GM23338 (cell line): Measurements from ENCODE around the gene OR52I1. TPM values are rescaled to one million over a fixed set of nuclear protein-coding genes. Genes with fewer than 3 reads are reported as not detected.

Experiments used
- ATAC-seq: fragments of 200-7000 bp; cut with Tn5 transposase; 3 replicates; pipeline ENCODE4 v1.9.1; 2020
- DNase-seq: peaks from one replicate; pipeline ENCODE4 v3.0.0-alpha.2; 2015; ENCODE audit warnings: low spot score
- H2AFZ ChIP-seq: fragments of 200-600 bp; sonication (generic); 2 replicates; pipeline ENCODE4 v1.8.0; 2016; ENCODE audit warnings: antibody characterized with exemption, mild to moderate bottlenecking, moderate library complexity
- H3F3A ChIP-seq: fragments of 200-600 bp; sonication (generic); replicated peaks from 2 replicates; pipeline ENCODE4 v1.8.0; 2017; ENCODE audit warnings: antibody characterized with exemption, mixed run types, low read depth
- H3K27ac ChIP-seq: fragments of 200-600 bp; sonication (generic); 2 replicates; pipeline ENCODE4 v1.6.1; 2016; ENCODE audit warnings: low read depth
- H3K27me3 ChIP-seq: fragments of 200-600 bp; sonication (generic); 2 replicates; pipeline ENCODE4 v1.8.0; 2016; ENCODE audit warnings: mild to moderate bottlenecking, mixed run types, moderate library complexity; ENCODE audit not compliant: insufficient read depth
- H3K36me3 ChIP-seq: fragments of 200-600 bp; sonication (generic); 2 replicates; pipeline ENCODE4 v1.8.0; 2016; ENCODE audit warnings: mild to moderate bottlenecking; ENCODE audit not compliant: insufficient read depth
- H3K4me1 ChIP-seq: fragments of 200-600 bp; sonication (generic); 2 replicates; pipeline ENCODE4 v1.8.0; 2016; ENCODE audit warnings: mild to moderate bottlenecking, moderate library complexity; ENCODE audit not compliant: insufficient read depth
- H3K4me2 ChIP-seq: fragments of 200-600 bp; sonication (generic); 2 replicates; pipeline ENCODE4 v1.7.1; 2017; ENCODE audit warnings: mixed run types
- H3K4me3 ChIP-seq: fragments of 200-600 bp; sonication (generic); 2 replicates; pipeline ENCODE4 v1.6.1; 2016; ENCODE audit warnings: mixed run types
- H3K79me2 ChIP-seq: fragments of 200-600 bp; sonication (generic); replicated peaks from 2 replicates; pipeline ENCODE4 v1.8.0; 2017; ENCODE audit warnings: mild to moderate bottlenecking; ENCODE audit not compliant: insufficient read depth
- H3K9me2 ChIP-seq: fragments of 200-600 bp; sonication (generic); 2 replicates; pipeline ENCODE4 v1.8.0; 2017; ENCODE audit not compliant: insufficient read depth
- H4K20me1 ChIP-seq: fragments of 200-600 bp; sonication (generic); replicated peaks from 2 replicates; pipeline ENCODE4 v1.8.0; 2017; ENCODE audit warnings: mild to moderate bottlenecking; ENCODE audit not compliant: insufficient read depth
- H3K27ac Mint-ChIP-seq: 2 replicates; pipeline ENCODE4 v1.8.0; 2020; ENCODE audit warnings: inconsistent platforms, mild to moderate bottlenecking, moderate library complexity, mixed read lengths
- H3K27me3 Mint-ChIP-seq: 3 replicates; pipeline ENCODE4 v1.8.0; 2022; ENCODE audit warnings: low read depth, mild to moderate bottlenecking, moderate library complexity, mixed read lengths, inconsistent platforms; ENCODE audit not compliant: insufficient read depth, poor library complexity
- H3K36me3 Mint-ChIP-seq: 3 replicates; pipeline ENCODE4 v1.8.0; 2021; ENCODE audit warnings: low read depth, mild to moderate bottlenecking, inconsistent platforms, moderate library complexity, mixed read lengths
- H3K4me1 Mint-ChIP-seq: 3 replicates; pipeline ENCODE4 v1.8.0; 2020; ENCODE audit warnings: mild to moderate bottlenecking, inconsistent platforms, mixed read lengths
- H3K4me3 Mint-ChIP-seq: 3 replicates; pipeline ENCODE4 v1.8.0; 2021; ENCODE audit warnings: moderate library complexity, mild to moderate bottlenecking, inconsistent platforms, mixed read lengths
- H3K9me3 Mint-ChIP-seq: 3 replicates; pipeline ENCODE4 v1.8.0; 2020; ENCODE audit warnings: moderate library complexity, mild to moderate bottlenecking, inconsistent platforms, mixed read lengths
- EZH2 ChIP-seq: fragments of 200-600 bp; sonication (generic); IDR thresholded peaks from one replicate; pipeline ENCODE4 v1.8.0; 2017; ENCODE audit warnings: antibody characterized with exemption, mild to moderate bottlenecking, low read depth; ENCODE audit not compliant: unreplicated experiment
- EZH2phosphoT487 ChIP-seq: fragments of 200-600 bp; sonication (generic); IDR thresholded peaks from one replicate; pipeline ENCODE4 v1.8.1; 2018; ENCODE audit warnings: antibody characterized with exemption; ENCODE audit not compliant: unreplicated experiment
- POLR2AphosphoS5 ChIP-seq: IDR thresholded peaks from 2 replicates; pipeline ENCODE4 v1.6.1; 2016; ENCODE audit warnings: antibody characterized with exemption, low read depth
- ZNF114 ChIP-seq: fragments of 250-450 bp; sonication (Bioruptor Pico); IDR thresholded peaks from 2 replicates; pipeline ENCODE4 v1.5.0; 2020; ENCODE audit warnings: mild to moderate bottlenecking, moderate library complexity
- ZNF331 ChIP-seq: fragments of 250-450 bp; sonication (Bioruptor Pico); IDR thresholded peaks from 2 replicates; pipeline ENCODE4 v1.5.0; 2020; ENCODE audit warnings: low read depth, mild to moderate bottlenecking, moderate library complexity
- ZNF462 ChIP-seq: fragments of 250-450 bp; sonication (Bioruptor Pico); IDR thresholded peaks from 2 replicates; pipeline ENCODE4 v1.5.0; 2020; ENCODE audit warnings: mild to moderate bottlenecking, moderate library complexity
- polyA plus RNA-seq: library from polyadenylated mRNA; unstranded; fragments of >200 nt; fragmentation: Nextera tagmentation; extraction: Ambion mirVana; gene quantifications from 2 replicates; pipeline ENCODE4 v1.2.1, GENCODE V29; 2016
- total RNA-seq: library from RNA; depleted of rRNA; stranded (reverse); fragments of >200 nt; shearing (Covaris generic); gene quantifications from 2 replicates; pipeline ENCODE4 v1.2.3, GENCODE V29; 2014
- TF ChIP-seq, protein P1 (sequence below): IDR thresholded peaks from one replicate; pipeline ENCODE4 v1.6.1; 2018; ENCODE audit warnings: antibody characterized with exemption; ENCODE audit not compliant: unreplicated experiment
- TF ChIP-seq, protein P2 (sequence below): IDR thresholded peaks from 2 replicates; pipeline ENCODE4 v1.6.1; 2016; ENCODE audit warnings: antibody characterized with exemption
- TF ChIP-seq, protein P3 (sequence below), 2 experiments: fragments of 200-600 bp in 1 of 2; sonication (generic) in 1 of 2; conservative IDR thresholded peaks; 2 replicates each; pipeline versions ENCODE4 v1.5.1 to v1.6.1; 2016 to 2017; ENCODE audit warnings: antibody characterized with exemption in 2 of 2, low read depth in 2 of 2, mild to moderate bottlenecking in 2 of 2, moderate library complexity in 1 of 2

OR52I1 gene
- total and polyA plus RNA-seq, 2 experiments from 2014 or later = not detected

- Mint-ChIP-seq H3K9me3 (no peaks in the 10 kb centered on the region), H3K36me3 (no peaks in the 10 kb centered on the region), H3K27ac (no peak overlapping the region), H3K27me3 (peaks cover 4% of the 10 kb centered on the region), H3K4me1 (no peaks in the 10 kb centered on the region; the same call in 2 of the 3 replicates), H3K4me3 (no peak overlapping the region)
- Histone ChIP-seq H3K79me2 (no peaks in the 10 kb centered on the region), H3K36me3 (no peaks in the 10 kb centered on the region), H3F3A (no peaks in the 10 kb centered on the region), H3K27me3 (no peaks in the 10 kb centered on the region), H4K20me1 (no peaks in the 10 kb centered on the region), H3K9me2 (peaks cover 16% of the 10 kb centered on the region; the same call in 1 of the 2 replicates), H3K4me3 (no peak overlapping the region), H3K27ac (no peak overlapping the region), H3K4me1 (no peaks in the 10 kb centered on the region), H3K4me2 (no peak overlapping the region), H2AFZ (peak overlapping the region; percentile 97)
- DNase-seq (no peak), ATAC-seq (no peak)
- TF ChIP-seq EZH2 = no peak
Observed at GRCh38 chr11:4637662-4638047, 43.8 kb downstream of the OR52I1 start.

DNA sequence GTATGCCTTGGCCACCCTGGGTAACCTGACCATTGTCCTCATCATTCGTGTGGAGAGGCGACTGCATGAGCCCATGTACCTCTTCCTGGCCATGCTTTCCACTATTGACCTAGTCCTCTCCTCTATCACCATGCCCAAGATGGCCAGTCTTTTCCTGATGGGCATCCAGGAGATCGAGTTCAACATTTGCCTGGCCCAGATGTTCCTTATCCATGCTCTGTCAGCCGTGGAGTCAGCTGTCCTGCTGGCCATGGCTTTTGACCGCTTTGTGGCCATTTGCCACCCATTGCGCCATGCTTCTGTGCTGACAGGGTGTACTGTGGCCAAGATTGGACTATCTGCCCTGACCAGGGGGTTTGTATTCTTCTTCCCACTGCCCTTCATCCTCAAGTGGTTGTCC lies 46.1 kb downstream of the OR52I1 start:
- ATAC-seq (no peak), DNase-seq (no peak)
- Histone ChIP-seq H4K20me1 (no peaks in the 10 kb centered on the region), H3K27me3 (no peaks in the 10 kb centered on the region), H3K9me2 (peaks cover 16% of the 10 kb centered on the region; the same call in 1 of the 2 replicates), H3K79me2 (no peaks in the 10 kb centered on the region), H3K4me3 (no peak overlapping the region), H3K36me3 (no peaks in the 10 kb centered on the region), H3K4me2 (no peak overlapping the region), H2AFZ (no peak overlapping the region), H3K4me1 (no peaks in the 10 kb centered on the region), H3F3A (no peaks in the 10 kb centered on the region), H3K27ac (no peak overlapping the region)
- Mint-ChIP-seq H3K4me1 (no peaks in the 10 kb centered on the region; the same call in 2 of the 3 replicates), H3K36me3 (no peaks in the 10 kb centered on the region), H3K9me3 (no peaks in the 10 kb centered on the region), H3K4me3 (no peak overlapping the region), H3K27ac (no peak overlapping the region), H3K27me3 (peaks cover 4% of the 10 kb centered on the region)
- TF ChIP-seq POLR2AphosphoS5 = no peak
- no peak for TF ChIP-seq ZNF462 (CRISPR knock-in tag)
- no peak for TF ChIP-seq ZNF114
- TF ChIP-seq, protein P1, sequence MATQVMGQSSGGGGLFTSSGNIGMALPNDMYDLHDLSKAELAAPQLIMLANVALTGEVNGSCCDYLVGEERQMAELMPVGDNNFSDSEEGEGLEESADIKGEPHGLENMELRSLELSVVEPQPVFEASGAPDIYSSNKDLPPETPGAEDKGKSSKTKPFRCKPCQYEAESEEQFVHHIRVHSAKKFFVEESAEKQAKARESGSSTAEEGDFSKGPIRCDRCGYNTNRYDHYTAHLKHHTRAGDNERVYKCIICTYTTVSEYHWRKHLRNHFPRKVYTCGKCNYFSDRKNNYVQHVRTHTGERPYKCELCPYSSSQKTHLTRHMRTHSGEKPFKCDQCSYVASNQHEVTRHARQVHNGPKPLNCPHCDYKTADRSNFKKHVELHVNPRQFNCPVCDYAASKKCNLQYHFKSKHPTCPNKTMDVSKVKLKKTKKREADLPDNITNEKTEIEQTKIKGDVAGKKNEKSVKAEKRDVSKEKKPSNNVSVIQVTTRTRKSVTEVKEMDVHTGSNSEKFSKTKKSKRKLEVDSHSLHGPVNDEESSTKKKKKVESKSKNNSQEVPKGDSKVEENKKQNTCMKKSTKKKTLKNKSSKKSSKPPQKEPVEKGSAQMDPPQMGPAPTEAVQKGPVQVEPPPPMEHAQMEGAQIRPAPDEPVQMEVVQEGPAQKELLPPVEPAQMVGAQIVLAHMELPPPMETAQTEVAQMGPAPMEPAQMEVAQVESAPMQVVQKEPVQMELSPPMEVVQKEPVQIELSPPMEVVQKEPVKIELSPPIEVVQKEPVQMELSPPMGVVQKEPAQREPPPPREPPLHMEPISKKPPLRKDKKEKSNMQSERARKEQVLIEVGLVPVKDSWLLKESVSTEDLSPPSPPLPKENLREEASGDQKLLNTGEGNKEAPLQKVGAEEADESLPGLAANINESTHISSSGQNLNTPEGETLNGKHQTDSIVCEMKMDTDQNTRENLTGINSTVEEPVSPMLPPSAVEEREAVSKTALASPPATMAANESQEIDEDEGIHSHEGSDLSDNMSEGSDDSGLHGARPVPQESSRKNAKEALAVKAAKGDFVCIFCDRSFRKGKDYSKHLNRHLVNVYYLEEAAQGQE = no peak
- no peak for TF ChIP-seq EZH2phosphoT487
- TF ChIP-seq, protein P2, sequence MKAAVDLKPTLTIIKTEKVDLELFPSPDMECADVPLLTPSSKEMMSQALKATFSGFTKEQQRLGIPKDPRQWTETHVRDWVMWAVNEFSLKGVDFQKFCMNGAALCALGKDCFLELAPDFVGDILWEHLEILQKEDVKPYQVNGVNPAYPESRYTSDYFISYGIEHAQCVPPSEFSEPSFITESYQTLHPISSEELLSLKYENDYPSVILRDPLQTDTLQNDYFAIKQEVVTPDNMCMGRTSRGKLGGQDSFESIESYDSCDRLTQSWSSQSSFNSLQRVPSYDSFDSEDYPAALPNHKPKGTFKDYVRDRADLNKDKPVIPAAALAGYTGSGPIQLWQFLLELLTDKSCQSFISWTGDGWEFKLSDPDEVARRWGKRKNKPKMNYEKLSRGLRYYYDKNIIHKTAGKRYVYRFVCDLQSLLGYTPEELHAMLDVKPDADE = no peak
- TF ChIP-seq, protein P3, sequence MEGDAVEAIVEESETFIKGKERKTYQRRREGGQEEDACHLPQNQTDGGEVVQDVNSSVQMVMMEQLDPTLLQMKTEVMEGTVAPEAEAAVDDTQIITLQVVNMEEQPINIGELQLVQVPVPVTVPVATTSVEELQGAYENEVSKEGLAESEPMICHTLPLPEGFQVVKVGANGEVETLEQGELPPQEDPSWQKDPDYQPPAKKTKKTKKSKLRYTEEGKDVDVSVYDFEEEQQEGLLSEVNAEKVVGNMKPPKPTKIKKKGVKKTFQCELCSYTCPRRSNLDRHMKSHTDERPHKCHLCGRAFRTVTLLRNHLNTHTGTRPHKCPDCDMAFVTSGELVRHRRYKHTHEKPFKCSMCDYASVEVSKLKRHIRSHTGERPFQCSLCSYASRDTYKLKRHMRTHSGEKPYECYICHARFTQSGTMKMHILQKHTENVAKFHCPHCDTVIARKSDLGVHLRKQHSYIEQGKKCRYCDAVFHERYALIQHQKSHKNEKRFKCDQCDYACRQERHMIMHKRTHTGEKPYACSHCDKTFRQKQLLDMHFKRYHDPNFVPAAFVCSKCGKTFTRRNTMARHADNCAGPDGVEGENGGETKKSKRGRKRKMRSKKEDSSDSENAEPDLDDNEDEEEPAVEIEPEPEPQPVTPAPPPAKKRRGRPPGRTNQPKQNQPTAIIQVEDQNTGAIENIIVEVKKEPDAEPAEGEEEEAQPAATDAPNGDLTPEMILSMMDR (conservative IDR thresholded peaks at IDR 0.05; ENCODE audit: low read depth in 2 of 2) = no peak
- TF ChIP-seq ZNF331 (CRISPR knock-in tag) = no peak
